Stomach smooth muscle (tissue), 2 donors: ENCODE results near the gene ERG28.
"Not testable (repeated sequence)": the region's sequence is repeated elsewhere in the genome, so short reads cannot be mapped to it uniquely, and the experiment has no call there.

Experiments used
- H3K27ac ChIP-seq: one replicate; pipeline ENCODE4 v1.7.0; 2013; ENCODE audit warnings: mild to moderate bottlenecking, low read length, inconsistent platforms
- H3K27me3 ChIP-seq, 2 donors: one replicate each; pipeline ENCODE4 v1.7.0; 2013; ENCODE audit warnings: low read length in 2 of 2; ENCODE audit not compliant: insufficient read depth in 2 of 2, control insufficient read depth in 1 of 2
- H3K36me3 ChIP-seq, 2 donors: one replicate each; pipeline ENCODE4 v1.7.0; 2013; ENCODE audit warnings: low read length in 2 of 2; ENCODE audit not compliant: control insufficient read depth in 2 of 2, insufficient read depth in 2 of 2
- H3K4me1 ChIP-seq: one replicate; pipeline ENCODE4 v1.7.0; 2013; ENCODE audit warnings: low read length; ENCODE audit not compliant: control insufficient read depth, insufficient read depth
- H3K4me3 ChIP-seq, 2 donors: one replicate each; pipeline ENCODE4 v1.7.0; 2013; ENCODE audit warnings: low read length in 2 of 2
- H3K9ac ChIP-seq, 2 donors: one replicate each; pipeline ENCODE4 v1.7.0; 2013; ENCODE audit warnings: low read length in 2 of 2, mild to moderate bottlenecking in 1 of 2
- H3K9me3 ChIP-seq, 2 donors: one replicate each; pipeline ENCODE4 v1.7.0; 2013; ENCODE audit warnings: low read length in 2 of 2; ENCODE audit not compliant: control insufficient read depth in 2 of 2
- donor health status: healthy.
- donor health status: Pancreatic carcinoma.

ERG28 gene

GRCh38 chr14:75695025-75695424, 34.3 kb upstream of the ERG28 start:
- not testable (repeated sequence) for H3K9ac ChIP-seq, H3K27ac ChIP-seq, H3K9me3 ChIP-seq, H3K4me1 ChIP-seq, H3K27me3 ChIP-seq, H3K4me3 ChIP-seq
- H3K36me3 ChIP-seq = peaks cover 20 to 21% of the 10 kb centered on the region in 2 donors

GRCh38 chr14:75690010-75690409, 29.3 kb upstream of the ERG28 start:
- H3K27ac ChIP-seq = no peak overlapping the region
- no peaks in the 10 kb centered on the region for H3K27me3 ChIP-seq
- H3K9me3 ChIP-seq = no peaks in the 10 kb centered on the region
- H3K4me1 ChIP-seq = no peaks in the 10 kb centered on the region
- no peak overlapping the region for H3K4me3 ChIP-seq
- no peak overlapping the region for H3K9ac ChIP-seq
- H3K36me3 ChIP-seq = peaks cover 14 to 15% of the 10 kb centered on the region in 2 donors

GRCh38 chr14:75689012-75689411, 28.3 kb upstream of the ERG28 start:
- H3K4me1 ChIP-seq = no peaks in the 10 kb centered on the region
- no peaks in the 10 kb centered on the region for H3K9me3 ChIP-seq
- no peak overlapping the region for H3K9ac ChIP-seq
- no peak overlapping the region for H3K4me3 ChIP-seq
- peaks cover 16% of the 10 kb centered on the region in 2 donors for H3K36me3 ChIP-seq
- no peak overlapping the region for H3K27ac ChIP-seq
- H3K27me3 ChIP-seq = no peaks in the 10 kb centered on the region

- peaks cover 17 to 19% of the 10 kb centered on the region in 2 donors for H3K36me3 ChIP-seq
- H3K9me3 ChIP-seq = no peaks in the 10 kb centered on the region
- H3K27ac ChIP-seq = no peak overlapping the region
- no peaks in the 10 kb centered on the region for H3K4me1 ChIP-seq
- H3K27me3 ChIP-seq = no peaks in the 10 kb centered on the region
- H3K4me3 ChIP-seq = no peak overlapping the region
- no peak overlapping the region for H3K9ac ChIP-seq
These were observed 25.2 kb upstream of the ERG28 start for GRCh38 chr14:75685910-75686309.

GRCh38 chr14:75675265-75675960, 14.7 kb upstream of the ERG28 start:
- Histone ChIP-seq H3K27me3 (no peaks in the 10 kb centered on the region), H3K9ac (no peak overlapping the region), H3K36me3 (peaks cover 0 to 4% of the 10 kb centered on the region in 2 donors), H3K27ac (no peak overlapping the region), H3K4me3 (no peak overlapping the region), H3K9me3 (no peaks in the 10 kb centered on the region), H3K4me1 (no peaks in the 10 kb centered on the region)

GRCh38 chr14:75673345-75674035, 12.8 kb upstream of the ERG28 start:
- Histone ChIP-seq H3K27me3 (no peaks in the 10 kb centered on the region), H3K27ac (no peak overlapping the region), H3K9me3 (no peaks in the 10 kb centered on the region), H3K4me3 (no peak overlapping the region), H3K36me3 (peaks cover 3 to 4% of the 10 kb centered on the region in 2 donors), H3K4me1 (no peaks in the 10 kb centered on the region), H3K9ac (no peak overlapping the region)

- H3K9ac ChIP-seq = no peak overlapping the region
- H3K27ac ChIP-seq = no peak overlapping the region
- H3K9me3 ChIP-seq = no peaks in the 10 kb centered on the region
- no peaks in the 10 kb centered on the region for H3K4me1 ChIP-seq
- peaks cover 3 to 4% of the 10 kb centered on the region in 2 donors for H3K36me3 ChIP-seq
- no peak overlapping the region for H3K4me3 ChIP-seq
- H3K27me3 ChIP-seq = no peaks in the 10 kb centered on the region
These were observed 12.0 kb upstream of the ERG28 start for GRCh38 chr14:75672605-75673192.

- Histone ChIP-seq H3K9ac (no peak overlapping the region), H3K27ac (no peak overlapping the region), H3K9me3 (no peaks in the 10 kb centered on the region), H3K27me3 (no peaks in the 10 kb centered on the region), H3K36me3 (peaks cover 3 to 4% of the 10 kb centered on the region in 2 donors), H3K4me3 (no peak overlapping the region), H3K4me1 (no peaks in the 10 kb centered on the region)
These were observed 6.6 kb upstream of the ERG28 start for GRCh38 chr14:75667099-75667765.

GRCh38 chr14:75662966-75663365, 2.3 kb upstream of the ERG28 start:
- Histone ChIP-seq H3K27me3 (no peaks in the 10 kb centered on the region), H3K27ac (no peak overlapping the region), H3K9me3 (no peaks in the 10 kb centered on the region), H3K36me3 (peaks cover 0 to 2% of the 10 kb centered on the region in 2 donors), H3K4me3 (no peak overlapping the region), H3K9ac (no peak overlapping the region), H3K4me1 (peaks cover 7% of the 10 kb centered on the region)

- Histone ChIP-seq H3K27me3 (no peaks in the 10 kb centered on the region), H3K9me3 (no peaks in the 10 kb centered on the region), H3K4me3 (peak overlapping the region; percentile 94 to 99), H3K4me1 (peaks cover 7% of the 10 kb centered on the region), H3K36me3 (peaks cover 0 to 8% of the 10 kb centered on the region in 2 donors), H3K27ac (peak overlapping the region; percentile 78), H3K9ac (peak overlapping the region; percentile 80 to 87)
These were observed 781 bp upstream of the ERG28 start for GRCh38 chr14:75661499-75661814.
